IgD-negative memory B cell (primary cell): ENCODE data around the gene KRTAP21-3. TPM values are rescaled to one million over a fixed set of nuclear protein-coding genes. Genes with fewer than 3 reads are reported as not detected.
"Not testable (repeated sequence)": the region's sequence is repeated elsewhere in the genome, so short reads cannot be mapped to it uniquely, and the experiment has no call there.

Experiments used
- H3K27ac Mint-ChIP-seq, 3 donors: one replicate each; pipeline ENCODE4 v1.8.0; 2020 to 2022; ENCODE audit warnings: mild to moderate bottlenecking in 3 of 3, mixed read lengths in 3 of 3, moderate library complexity in 1 of 3
- H3K27me3 Mint-ChIP-seq: one replicate; pipeline ENCODE4 v1.8.0; 2021; ENCODE audit warnings: mixed read lengths
- H3K36me3 Mint-ChIP-seq: one replicate; pipeline ENCODE4 v1.8.0; 2020; ENCODE audit warnings: mild to moderate bottlenecking, mixed read lengths
- H3K4me1 Mint-ChIP-seq, 3 donors: one replicate each; pipeline ENCODE4 v1.8.0; 2020 to 2022; ENCODE audit warnings: mixed read lengths in 3 of 3, mild to moderate bottlenecking in 1 of 3
- H3K4me3 Mint-ChIP-seq, 4 donors: one replicate each; pipeline ENCODE4 v1.8.0; 2020 to 2022; ENCODE audit warnings: mild to moderate bottlenecking in 4 of 4, mixed read lengths in 4 of 4, moderate library complexity in 3 of 4
- H3K9me3 Mint-ChIP-seq, 3 donors: one replicate each; pipeline ENCODE4 v1.8.0; 2020 to 2021; ENCODE audit warnings: mixed read lengths in 3 of 3, mild to moderate bottlenecking in 1 of 3
- polyA plus RNA-seq: library from polyadenylated mRNA; unstranded; fragments of 300-500 nt; fragmentation: Illumina TruSeq; gene quantifications from one replicate; pipeline ENCODE4 v1.2.3, GENCODE V29; 2021

KRTAP21-3 gene
- polyA plus RNA-seq: not detected

- H3K36me3 Mint-ChIP-seq: no peaks in the 10 kb centered on the region
- no peaks in the 10 kb centered on the region for H3K4me1 Mint-ChIP-seq
- peaks cover 0 to 10% (median 7%) of the 10 kb centered on the region in 3 donors for H3K9me3 Mint-ChIP-seq
- H3K4me3 Mint-ChIP-seq: no peak within 1 kb of the TSS
- no peak within 1 kb of the TSS for H3K27ac Mint-ChIP-seq
- no peaks in the 10 kb centered on the region for H3K27me3 Mint-ChIP-seq
These were observed at the start of gene KRTAP21-3 for GRCh38 chr21:30718239-30718909. Gene KRTAP21-3, minus strand, starts transcription at chr21:30718777. Its CDS starts 18 bp downstream, at chr21:30718759.

GRCh38 chr21:30760776-30761175 is 42.2 kb upstream of the KRTAP21-3 start:
- Mint-ChIP-seq H3K36me3 (no peaks in the 10 kb centered on the region), H3K9me3 (peaks cover 3 to 6% (median 3%) of the 10 kb centered on the region in 3 donors), H3K4me3 (no peak overlapping the region)

GRCh38 chr21:30758306-30758705 is 39.7 kb upstream of the KRTAP21-3 start:
- no peaks in the 10 kb centered on the region for H3K36me3 Mint-ChIP-seq
- no peak overlapping the region for H3K4me3 Mint-ChIP-seq
- H3K27ac Mint-ChIP-seq: no peak overlapping the region
- H3K9me3 Mint-ChIP-seq: peaks cover 2 to 6% (median 3%) of the 10 kb centered on the region in 3 donors
- no peaks in the 10 kb centered on the region for H3K4me1 Mint-ChIP-seq
- no peaks in the 10 kb centered on the region for H3K27me3 Mint-ChIP-seq

More at GRCh38 chr21:30760776-30761175, 42.2 kb upstream of the KRTAP21-3 start:
- H3K27me3 Mint-ChIP-seq: no peaks in the 10 kb centered on the region
- H3K27ac Mint-ChIP-seq: no peak overlapping the region
- H3K4me1 Mint-ChIP-seq: no peaks in the 10 kb centered on the region

- H3K27me3 Mint-ChIP-seq, H3K27ac Mint-ChIP-seq, H3K36me3 Mint-ChIP-seq, H3K4me3 Mint-ChIP-seq, H3K4me1 Mint-ChIP-seq: not testable (repeated sequence)
- H3K9me3 Mint-ChIP-seq: peaks cover 2 to 11% (median 8%) of the 10 kb centered on the region in 3 donors
These were observed 36.8 kb upstream of the KRTAP21-3 start, which contains the start of gene KRTAP21-1 for GRCh38 chr21:30755328-30755727. Gene KRTAP21-1, minus strand, starts transcription at chr21:30755428. Its CDS starts 50 bp downstream, at chr21:30755378.

GRCh38 chr21:30747159-30747558 is 28.6 kb upstream of the KRTAP21-3 start, which contains the start of gene KRTAP21-2:
Gene KRTAP21-2, minus strand, starts transcription at chr21:30747259. Its CDS starts 57 bp downstream, at chr21:30747202.
- Mint-ChIP-seq H3K36me3 (no peaks in the 10 kb centered on the region), H3K27me3 (no peaks in the 10 kb centered on the region), H3K4me3 (no peak within 1 kb of the TSS), H3K4me1 (no peaks in the 10 kb centered on the region), H3K27ac (no peak within 1 kb of the TSS), H3K9me3 (peaks cover 0 to 11% (median 6%) of the 10 kb centered on the region in 3 donors)

GRCh38 chr21:30740462-30740861 is 21.9 kb upstream of the KRTAP21-3 start:
- H3K27ac Mint-ChIP-seq: no peak overlapping the region
- no peak overlapping the region for H3K4me3 Mint-ChIP-seq
- no peaks in the 10 kb centered on the region for H3K36me3 Mint-ChIP-seq
- H3K4me1 Mint-ChIP-seq: peaks cover 0 to 2% (median 0%) of the 10 kb centered on the region in 3 donors
- no peaks in the 10 kb centered on the region for H3K27me3 Mint-ChIP-seq
- peaks cover 2 to 4% (median 2%) of the 10 kb centered on the region in 3 donors for H3K9me3 Mint-ChIP-seq

- Mint-ChIP-seq H3K4me3 (no peak overlapping the region), H3K9me3 (peaks cover 0 to 4% (median 3%) of the 10 kb centered on the region in 3 donors), H3K4me1 (no peaks in the 10 kb centered on the region), H3K36me3 (no peaks in the 10 kb centered on the region), H3K27ac (no peak overlapping the region), H3K27me3 (no peaks in the 10 kb centered on the region)
These were observed 14.4 kb upstream of the KRTAP21-3 start for GRCh38 chr21:30733026-30733425.

- Mint-ChIP-seq H3K4me1 (no peaks in the 10 kb centered on the region), H3K27ac (no peak overlapping the region), H3K4me3 (no peak overlapping the region), H3K36me3 (no peaks in the 10 kb centered on the region), H3K9me3 (peaks cover 0 to 11% (median 0%) of the 10 kb centered on the region in 3 donors), H3K27me3 (no peaks in the 10 kb centered on the region)
These were observed 8.1 kb upstream of the KRTAP21-3 start for GRCh38 chr21:30726726-30727125.

GRCh38 chr21:30719401-30719800 is 824 bp upstream of the KRTAP21-3 start:
- no peaks in the 10 kb centered on the region for H3K36me3 Mint-ChIP-seq
- H3K27ac Mint-ChIP-seq: no peak overlapping the region
- H3K4me1 Mint-ChIP-seq: no peaks in the 10 kb centered on the region
- H3K4me3 Mint-ChIP-seq: no peak overlapping the region
- H3K27me3 Mint-ChIP-seq: no peaks in the 10 kb centered on the region
- H3K9me3 Mint-ChIP-seq: peaks cover 0 to 10% (median 5%) of the 10 kb centered on the region in 3 donors

GRCh38 chr21:30717105-30717504 is 1.5 kb downstream of the KRTAP21-3 start:
- H3K4me3 Mint-ChIP-seq: no peak overlapping the region
- H3K27me3 Mint-ChIP-seq: no peaks in the 10 kb centered on the region
- H3K27ac Mint-ChIP-seq: no peak overlapping the region
- H3K36me3 Mint-ChIP-seq: no peaks in the 10 kb centered on the region
- no peaks in the 10 kb centered on the region for H3K4me1 Mint-ChIP-seq
- H3K9me3 Mint-ChIP-seq: peaks cover 0 to 7% (median 6%) of the 10 kb centered on the region in 3 donors

GRCh38 chr21:30714946-30715345 is 3.6 kb downstream of the KRTAP21-3 start:
- H3K27ac Mint-ChIP-seq: no peak overlapping the region
- no peaks in the 10 kb centered on the region for H3K36me3 Mint-ChIP-seq
- peaks cover 0 to 7% (median 6%) of the 10 kb centered on the region in 3 donors for H3K9me3 Mint-ChIP-seq
- no peaks in the 10 kb centered on the region for H3K4me1 Mint-ChIP-seq
- H3K27me3 Mint-ChIP-seq: no peaks in the 10 kb centered on the region
- no peak overlapping the region for H3K4me3 Mint-ChIP-seq

GRCh38 chr21:30714456-30714855 is 4.1 kb downstream of the KRTAP21-3 start:
- H3K4me3 Mint-ChIP-seq: no peak overlapping the region
- H3K9me3 Mint-ChIP-seq: peaks cover 0 to 8% (median 7%) of the 10 kb centered on the region in 3 donors
- H3K4me1 Mint-ChIP-seq: no peaks in the 10 kb centered on the region
- H3K36me3 Mint-ChIP-seq: no peaks in the 10 kb centered on the region
- no peak overlapping the region for H3K27ac Mint-ChIP-seq
- no peaks in the 10 kb centered on the region for H3K27me3 Mint-ChIP-seq

GRCh38 chr21:30713766-30714165 is 4.8 kb downstream of the KRTAP21-3 start:
- Mint-ChIP-seq H3K4me3 (no peak overlapping the region), H3K4me1 (no peaks in the 10 kb centered on the region), H3K27me3 (no peaks in the 10 kb centered on the region), H3K36me3 (no peaks in the 10 kb centered on the region), H3K9me3 (peaks cover 0 to 8% (median 7%) of the 10 kb centered on the region in 3 donors), H3K27ac (no peak overlapping the region)

- no peaks in the 10 kb centered on the region for H3K27me3 Mint-ChIP-seq
- no peak overlapping the region for H3K27ac Mint-ChIP-seq
- no peaks in the 10 kb centered on the region for H3K4me1 Mint-ChIP-seq
- H3K9me3 Mint-ChIP-seq: peaks cover 4 to 8% (median 5%) of the 10 kb centered on the region in 3 donors
- H3K36me3 Mint-ChIP-seq: no peaks in the 10 kb centered on the region
- no peak overlapping the region for H3K4me3 Mint-ChIP-seq
These were observed 8.1 kb downstream of the KRTAP21-3 start for GRCh38 chr21:30710499-30710898.

GRCh38 chr21:30707409-30707808 is 11.2 kb downstream of the KRTAP21-3 start:
- H3K9me3 Mint-ChIP-seq: peaks cover 4 to 5% (median 4%) of the 10 kb centered on the region in 3 donors
- H3K27me3 Mint-ChIP-seq: no peaks in the 10 kb centered on the region
- H3K4me3 Mint-ChIP-seq: no peak overlapping the region
- no peak overlapping the region for H3K27ac Mint-ChIP-seq
- H3K36me3 Mint-ChIP-seq: no peaks in the 10 kb centered on the region
- no peaks in the 10 kb centered on the region for H3K4me1 Mint-ChIP-seq

GRCh38 chr21:30695956-30696355 is 22.6 kb downstream of the KRTAP21-3 start:
- Mint-ChIP-seq H3K27ac (no peak overlapping the region), H3K27me3 (no peaks in the 10 kb centered on the region), H3K9me3 (peaks cover 3 to 21% (median 6%) of the 10 kb centered on the region in 3 donors), H3K36me3 (no peaks in the 10 kb centered on the region), H3K4me3 (no peak overlapping the region), H3K4me1 (no peaks in the 10 kb centered on the region)
